ENCODE data around the gene RAB4A. TPM values are rescaled to one million over a fixed set of nuclear protein-coding genes. Genes with fewer than 3 reads are reported as not detected.

Gene RAB4A
- total RNA-seq, 2 experiments from 2014 or later: 17.5 to 27.9 TPM

GRCh38 chr1:229279242-229279641 lies 8.3 kb downstream of the RAB4A start:
- H3K4me2 ChIP-seq (ENCODE audit: low read length): no peak overlapping the region
- TF ChIP-seq CTCF (conservative IDR thresholded peaks at IDR 0.05; ENCODE audit: low read length) (no peak), EZH2phosphoT487 (IDR thresholded peaks at IDR 0.05; ENCODE audit: borderline replicate concordance, low read depth, low read length) (no peak)
- BruUV-seq (replicated peaks): no TSS peak
- ChIA-PET CTCF (ENCODE audit: unreplicated experiment) (interaction anchor here (0.6 kb wide), 1 partner anchor 1720 kb away, joined by 5 read pairs; no protein-coding TSS in a partner anchor), POLR2A (no interaction called here)
- H2AFZ ChIP-seq (ENCODE audit: low read length): no peak overlapping the region
- no peak overlapping the region for H3K4me3 ChIP-seq (ENCODE audit: low read depth, low read length, poor library complexity, severe bottlenecking)
- no peaks in the 10 kb centered on the region for H3K9me2 ChIP-seq (ENCODE audit: insufficient read depth, low read length)
- H3K4me1 ChIP-seq (ENCODE audit: insufficient read depth, low read length, poor library complexity, severe bottlenecking): no peaks in the 10 kb centered on the region
- H3K36me3 ChIP-seq (ENCODE audit: insufficient read depth, low read length): no peaks in the 10 kb centered on the region
- H3K9me3 ChIP-seq (ENCODE audit: low read length): peaks cover 5% of the 10 kb centered on the region; the same call in 1 of the 2 replicates
- intact Hi-C loops (cut with micrococcal nuclease; ENCODE audit: unreplicated experiment): no loop called here
- peaks cover 9% of the 10 kb centered on the region; the same call in 1 of the 2 replicates for H3K79me2 ChIP-seq (ENCODE audit: insufficient read depth, low read depth, low read length)
- 0 out of 2 replicates have a peak, but pooled peaks cover 3% of the 10 kb centered on the region for H4K20me1 ChIP-seq (ENCODE audit: insufficient read depth, low read length)
- H3K27ac ChIP-seq (ENCODE audit: low read depth, low read length, poor library complexity, severe bottlenecking): no peak overlapping the region
- no peak for DNase-seq (ENCODE audit: low spot score)

GRCh38 chr1:229280037-229280828 lies 9.3 kb downstream of the RAB4A start:
- TF ChIP-seq EZH2phosphoT487 (IDR thresholded peaks at IDR 0.05; ENCODE audit: borderline replicate concordance, low read depth, low read length) (no peak), CTCF (conservative IDR thresholded peaks at IDR 0.05; ENCODE audit: low read length) (no peak)
- DNase-seq (ENCODE audit: low spot score): no peak
- BruUV-seq (replicated peaks): no TSS peak
- peaks cover 5% of the 10 kb centered on the region; the same call in 1 of the 2 replicates for H3K9me3 ChIP-seq (ENCODE audit: low read length)
- ChIA-PET POLR2A (no interaction called here), CTCF (ENCODE audit: unreplicated experiment) (no interaction called here)
- peaks cover 5% of the 10 kb centered on the region; the same call in 1 of the 2 replicates for H3K79me2 ChIP-seq (ENCODE audit: insufficient read depth, low read depth, low read length)
- intact Hi-C loops (cut with micrococcal nuclease; ENCODE audit: unreplicated experiment): no loop called here
- H4K20me1 ChIP-seq (ENCODE audit: insufficient read depth, low read length): 0 out of 2 replicates have a peak, but pooled peaks cover 3% of the 10 kb centered on the region
- H3K27ac ChIP-seq (ENCODE audit: low read depth, low read length, poor library complexity, severe bottlenecking): no peak overlapping the region
- H3K4me1 ChIP-seq (ENCODE audit: insufficient read depth, low read length, poor library complexity, severe bottlenecking): no peaks in the 10 kb centered on the region
- H3K36me3 ChIP-seq (ENCODE audit: insufficient read depth, low read length): no peaks in the 10 kb centered on the region
- H2AFZ ChIP-seq (ENCODE audit: low read length): no peak overlapping the region
- H3K4me3 ChIP-seq (ENCODE audit: low read depth, low read length, poor library complexity, severe bottlenecking): no peak overlapping the region
- H3K4me2 ChIP-seq (ENCODE audit: low read length): no peak overlapping the region
- no peaks in the 10 kb centered on the region for H3K9me2 ChIP-seq (ENCODE audit: insufficient read depth, low read length)

GRCh38 chr1:229280921-229281320 lies 10.0 kb downstream of the RAB4A start:
- ChIA-PET POLR2A (no interaction called here), CTCF (ENCODE audit: unreplicated experiment) (no interaction called here)
- H3K9me2 ChIP-seq (ENCODE audit: insufficient read depth, low read length): no peaks in the 10 kb centered on the region
- H3K4me3 ChIP-seq (ENCODE audit: low read depth, low read length, poor library complexity, severe bottlenecking): no peak overlapping the region
- peaks cover 5% of the 10 kb centered on the region; the same call in 1 of the 2 replicates for H3K9me3 ChIP-seq (ENCODE audit: low read length)
- 0 out of 2 replicates have a peak, but pooled peaks cover 3% of the 10 kb centered on the region for H4K20me1 ChIP-seq (ENCODE audit: insufficient read depth, low read length)
- TF ChIP-seq CTCF (conservative IDR thresholded peaks at IDR 0.05; ENCODE audit: low read length): no peak
- TF ChIP-seq EZH2phosphoT487 (IDR thresholded peaks at IDR 0.05; ENCODE audit: borderline replicate concordance, low read depth, low read length): no peak
- H3K4me2 ChIP-seq (ENCODE audit: low read length): no peak overlapping the region
- H3K4me1 ChIP-seq (ENCODE audit: insufficient read depth, low read length, poor library complexity, severe bottlenecking): no peaks in the 10 kb centered on the region
- H2AFZ ChIP-seq (ENCODE audit: low read length): no peak overlapping the region
- no TSS peak for BruUV-seq (replicated peaks)
- no peak for DNase-seq (ENCODE audit: low spot score)
- intact Hi-C loops (cut with micrococcal nuclease; ENCODE audit: unreplicated experiment): no loop called here
- H3K27ac ChIP-seq (ENCODE audit: low read depth, low read length, poor library complexity, severe bottlenecking): no peak overlapping the region
- no peaks in the 10 kb centered on the region for H3K36me3 ChIP-seq (ENCODE audit: insufficient read depth, low read length)
- peaks cover 5% of the 10 kb centered on the region; the same call in 1 of the 2 replicates for H3K79me2 ChIP-seq (ENCODE audit: insufficient read depth, low read depth, low read length)

Data from OCI-LY7 (cell line).